Activated CD8-positive, alpha-beta T cell treated with anti-CD3 and anti-CD28 coated beads, Interleukin-2, amount 10 ng/mL, durations not matched to agents 7 days and 5 days (primary cell): ENCODE measurements around the gene ANKRD36B. TPM values are rescaled to one million over a fixed set of nuclear protein-coding genes. Genes with fewer than 3 reads are reported as not detected.
"Not testable (repeated sequence)": the region's sequence is repeated elsewhere in the genome, so short reads cannot be mapped to it uniquely, and the experiment has no call there.

Source experiments
- ATAC-seq: fragments of 150-1000 bp; cut with Tn5 transposase; one replicate; pipeline ENCODE4 v1.10.0; 2021; ENCODE audit warnings: moderate library complexity
- CTCF ChIA-PET: fragments of 350-600 bp; sonication (Branson Sonifier 250); formaldehyde crosslinking; loops from one replicate; lab custom pipeline; 2021; ENCODE audit warnings: antibody characterized with exemption; lab: Charles Lee
- POLR2A ChIA-PET: fragments of 350-600 bp; sonication (Branson Sonifier 250); formaldehyde crosslinking; loops from one replicate; lab custom pipeline; 2021; ENCODE audit warnings: antibody characterized with exemption; lab: Charles Lee
- DNase-seq: peaks from one replicate; pipeline ENCODE4 v3.0.0-alpha.2; 2020
- H3K27ac Mint-ChIP-seq: one replicate; pipeline ENCODE4 v1.8.0; 2021; ENCODE audit warnings: mild to moderate bottlenecking, mixed read lengths
- H3K27me3 Mint-ChIP-seq: one replicate; pipeline ENCODE4 v1.8.0; 2021; ENCODE audit warnings: low read depth, mixed read lengths
- H3K36me3 Mint-ChIP-seq: one replicate; pipeline ENCODE4 v1.8.0; 2021; ENCODE audit warnings: low read depth, mixed read lengths
- H3K4me1 Mint-ChIP-seq: one replicate; pipeline ENCODE4 v1.8.0; 2021; ENCODE audit warnings: low read depth, mixed read lengths
- H3K4me3 Mint-ChIP-seq: one replicate; pipeline ENCODE4 v1.8.0; 2021; ENCODE audit warnings: mild to moderate bottlenecking, mixed read lengths
- H3K9me3 Mint-ChIP-seq: one replicate; pipeline ENCODE4 v1.8.0; 2022; ENCODE audit warnings: mixed read lengths; ENCODE audit not compliant: insufficient read depth
- total RNA-seq, 2 experiments: library from RNA; stranded (reverse); gene quantifications; one replicate each; pipeline ENCODE4 v1.2.3, GENCODE V29; 2021

The ANKRD36B gene
- total RNA-seq, 2 experiments from 2014 or later: 51.3 to 59.2 TPM

DNA sequence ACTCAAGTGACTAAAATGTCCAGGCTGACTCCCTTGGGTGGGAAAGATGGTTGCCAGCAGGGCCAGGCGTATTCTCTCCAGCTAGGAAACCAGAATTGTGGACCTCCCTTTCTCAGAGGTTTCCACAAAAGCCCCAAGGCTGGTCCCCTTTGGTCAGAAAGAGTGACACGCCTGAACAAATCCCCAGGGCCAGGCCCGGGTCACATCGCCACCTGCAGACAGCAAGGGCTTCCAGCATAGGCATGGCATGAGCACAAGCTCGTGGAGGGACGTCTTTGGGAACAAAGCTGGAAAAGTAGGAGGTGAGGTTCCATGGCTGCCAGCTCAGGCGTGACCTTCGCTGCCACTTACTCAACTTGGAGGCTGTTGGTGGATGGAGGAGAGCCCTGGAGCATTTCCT is 15.4 kb upstream of the ANKRD36B start:
- H3K27me3 Mint-ChIP-seq, H3K4me1 Mint-ChIP-seq, DNase-seq, POLR2A ChIA-PET, CTCF ChIA-PET, H3K27ac Mint-ChIP-seq, ATAC-seq, H3K4me3 Mint-ChIP-seq, H3K36me3 Mint-ChIP-seq, H3K9me3 Mint-ChIP-seq: not testable (repeated sequence)

GRCh38 chr2:97601537-97601936 is 11.9 kb upstream of the ANKRD36B start:
- H3K27me3 Mint-ChIP-seq: peaks cover 29% of the 10 kb centered on the region
- not testable (repeated sequence) for H3K9me3 Mint-ChIP-seq, ATAC-seq

DNA sequence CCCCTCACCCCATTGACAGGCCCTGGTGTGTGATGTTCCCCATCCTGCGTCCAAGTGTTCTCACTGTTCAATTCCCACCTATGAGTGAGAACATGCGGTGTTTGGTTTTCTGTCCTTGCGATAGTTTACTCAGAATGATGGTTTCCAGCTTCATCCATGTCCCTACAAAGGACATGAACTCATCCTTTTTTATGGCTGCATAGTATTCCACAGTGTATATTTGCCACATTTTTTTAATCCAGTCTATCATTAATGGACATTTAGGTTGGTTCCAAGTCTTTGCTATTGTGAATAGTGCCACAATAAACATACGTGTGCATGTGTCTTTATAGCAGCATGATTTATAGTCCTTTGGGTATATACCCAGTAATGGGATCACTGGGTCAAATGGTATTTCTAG is 6.5 kb upstream of the ANKRD36B start:
- CTCF ChIA-PET, ATAC-seq: not testable (repeated sequence)
- H3K27me3 Mint-ChIP-seq: peaks cover 40% of the 10 kb centered on the region

More at GRCh38 chr2:97601537-97601936, 11.9 kb upstream of the ANKRD36B start:
- POLR2A ChIA-PET, H3K27ac Mint-ChIP-seq, H3K4me1 Mint-ChIP-seq, CTCF ChIA-PET, H3K36me3 Mint-ChIP-seq, H3K4me3 Mint-ChIP-seq, DNase-seq: not testable (repeated sequence)

DNA sequence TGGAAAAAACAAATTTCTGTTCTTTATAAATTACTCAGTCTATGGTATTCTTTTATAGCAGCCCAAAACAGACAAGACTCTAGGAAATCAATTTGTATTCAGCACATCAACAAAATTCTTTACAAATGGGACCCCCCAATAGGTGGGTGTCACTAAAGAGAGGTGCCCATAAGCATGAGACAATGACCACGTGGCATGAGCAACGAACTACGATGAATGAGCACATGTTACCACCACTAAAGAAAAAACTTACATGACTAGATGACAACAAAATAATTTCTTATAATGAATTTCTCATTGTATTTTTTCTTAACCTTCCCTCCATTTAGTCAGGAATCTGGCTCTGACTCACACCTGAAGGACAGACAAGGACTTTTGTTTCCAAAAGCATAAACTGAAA is 3.8 kb upstream of the ANKRD36B start:
- H3K9me3 Mint-ChIP-seq, POLR2A ChIA-PET, H3K4me1 Mint-ChIP-seq, ATAC-seq, H3K36me3 Mint-ChIP-seq, H3K27ac Mint-ChIP-seq, H3K4me3 Mint-ChIP-seq, CTCF ChIA-PET, DNase-seq: not testable (repeated sequence)
- H3K27me3 Mint-ChIP-seq: peaks cover 21% of the 10 kb centered on the region

More for the DNA sequence above, 6.5 kb upstream of the ANKRD36B start:
- POLR2A ChIA-PET, H3K27ac Mint-ChIP-seq, H3K36me3 Mint-ChIP-seq, DNase-seq, H3K9me3 Mint-ChIP-seq, H3K4me3 Mint-ChIP-seq, H3K4me1 Mint-ChIP-seq: not testable (repeated sequence)

GRCh38 chr2:97590515-97591394 is 1.1 kb upstream of the ANKRD36B start:
- peak; percentile 88 for DNase-seq
- not testable (repeated sequence) for H3K27me3 Mint-ChIP-seq, H3K36me3 Mint-ChIP-seq, H3K9me3 Mint-ChIP-seq, H3K4me1 Mint-ChIP-seq
- peak overlapping the region; percentile 91 for H3K27ac Mint-ChIP-seq
- ChIA-PET POLR2A (interaction anchor here (0.6 to 2.3 kb wide), 8 partner anchors 55 to 122 kb away, joined by 3 to 8 read pairs (median 6); partner anchors contain the start of genes COX5B and ZAP70), CTCF (interaction anchor here (0.6 to 3.3 kb wide), 30 partner anchors 12 to 795 kb away, joined by 3 to 176 read pairs (median 4); partner anchors contain the start of genes ACTR1B, COX5B and ZAP70)
- H3K4me3 Mint-ChIP-seq: peak overlapping the region; percentile 79
- ATAC-seq: peak; percentile 75

DNA sequence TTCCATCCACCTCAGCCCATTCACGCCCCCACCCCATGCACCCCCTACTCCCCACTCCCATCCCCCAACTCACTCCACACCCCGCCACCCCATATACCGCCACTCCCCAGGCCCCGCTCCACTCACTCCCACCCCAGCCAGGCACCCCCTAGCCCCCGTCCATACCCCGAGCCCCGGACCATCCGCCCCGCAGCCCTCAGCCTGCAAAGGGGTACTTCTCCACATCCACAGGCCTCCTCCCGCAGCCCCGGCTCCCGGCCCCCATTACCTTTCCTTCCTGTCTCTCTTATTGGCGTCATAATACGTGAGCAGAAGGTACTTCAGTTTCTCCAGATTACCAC is 450 bp downstream of the ANKRD36B start:
- ChIA-PET POLR2A (interaction anchor here (0.5 to 2.3 kb wide), 4 partner anchors 57 to 124 kb away, joined by 3 to 8 read pairs (median 5); partner anchors contain the start of genes ACTR1B, COX5B and ZAP70), CTCF (interaction anchor here (2.5 to 3.3 kb wide), 2 partner anchors 74 to 109 kb away, joined by 43 to 176 read pairs; partner anchors contain the start of gene ACTR1B)
- not testable (repeated sequence) for H3K4me1 Mint-ChIP-seq, H3K36me3 Mint-ChIP-seq, H3K9me3 Mint-ChIP-seq, ATAC-seq, H3K27me3 Mint-ChIP-seq, DNase-seq
- Mint-ChIP-seq H3K4me3 (peak overlapping the region; percentile 100), H3K27ac (peak overlapping the region; percentile 99)

DNA sequence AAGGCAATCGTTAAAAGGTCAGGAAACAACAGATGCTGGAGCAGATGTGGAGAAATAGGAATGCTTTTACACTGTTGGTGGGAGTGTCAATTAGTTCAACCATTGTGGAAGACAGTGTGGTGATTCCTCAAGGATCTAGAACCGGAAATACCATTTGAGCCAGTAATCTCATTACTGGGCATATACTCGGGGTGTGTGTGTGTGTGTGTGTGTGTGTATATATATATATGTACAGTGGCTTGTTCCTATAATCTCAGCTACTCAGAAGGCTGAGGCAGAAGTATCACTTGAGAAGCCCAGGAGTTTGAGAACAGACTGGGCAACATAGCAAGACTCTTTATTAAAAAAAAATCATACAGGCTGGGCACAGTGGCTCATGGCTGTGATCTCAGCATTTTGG is 24.0 kb downstream of the ANKRD36B start:
- DNase-seq, H3K4me3 Mint-ChIP-seq, POLR2A ChIA-PET, H3K27ac Mint-ChIP-seq, H3K9me3 Mint-ChIP-seq, CTCF ChIA-PET, H3K27me3 Mint-ChIP-seq, ATAC-seq, H3K4me1 Mint-ChIP-seq: not testable (repeated sequence)
- H3K36me3 Mint-ChIP-seq: peaks cover 16% of the 10 kb centered on the region

GRCh38 chr2:97552406-97552805 is 37.3 kb downstream of the ANKRD36B start:
- H3K4me3 Mint-ChIP-seq, POLR2A ChIA-PET, CTCF ChIA-PET, H3K4me1 Mint-ChIP-seq, ATAC-seq, H3K27ac Mint-ChIP-seq, DNase-seq, H3K9me3 Mint-ChIP-seq, H3K27me3 Mint-ChIP-seq: not testable (repeated sequence)
- H3K36me3 Mint-ChIP-seq: peaks cover 46% of the 10 kb centered on the region

GRCh38 chr2:97550498-97550897 is 39.2 kb downstream of the ANKRD36B start:
- H3K27ac Mint-ChIP-seq, H3K9me3 Mint-ChIP-seq, H3K27me3 Mint-ChIP-seq, CTCF ChIA-PET, DNase-seq, H3K4me3 Mint-ChIP-seq, POLR2A ChIA-PET, H3K4me1 Mint-ChIP-seq, ATAC-seq: not testable (repeated sequence)
- peaks cover 47% of the 10 kb centered on the region for H3K36me3 Mint-ChIP-seq

DNA sequence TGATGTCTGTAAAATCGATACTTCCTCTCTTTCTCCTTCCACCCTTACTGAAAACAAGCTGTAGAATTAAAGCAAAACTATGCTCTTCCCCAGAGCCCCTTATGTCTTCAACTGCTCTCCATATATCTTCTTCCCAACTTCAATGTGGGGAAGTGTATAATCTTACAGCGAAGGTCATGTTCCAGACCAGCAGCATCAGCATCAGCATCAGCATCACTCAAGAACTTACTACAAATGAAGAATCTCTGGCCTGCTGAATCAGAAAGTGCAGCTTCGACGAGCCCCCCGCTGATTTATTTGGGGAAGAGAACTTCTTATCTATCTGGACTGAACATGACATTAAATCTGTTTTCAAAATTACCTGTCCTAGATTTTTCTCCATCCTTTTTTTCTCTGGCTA is 40.6 kb downstream of the ANKRD36B start:
- H3K36me3 Mint-ChIP-seq: peaks cover 37% of the 10 kb centered on the region
- DNase-seq, H3K9me3 Mint-ChIP-seq, H3K27me3 Mint-ChIP-seq, H3K4me1 Mint-ChIP-seq, H3K27ac Mint-ChIP-seq, ATAC-seq, POLR2A ChIA-PET, CTCF ChIA-PET, H3K4me3 Mint-ChIP-seq: not testable (repeated sequence)

GRCh38 chr2:97548536-97548935 is 41.1 kb downstream of the ANKRD36B start:
- H3K4me3 Mint-ChIP-seq, POLR2A ChIA-PET, H3K27me3 Mint-ChIP-seq, H3K27ac Mint-ChIP-seq, ATAC-seq, CTCF ChIA-PET, DNase-seq, H3K9me3 Mint-ChIP-seq, H3K4me1 Mint-ChIP-seq: not testable (repeated sequence)
- peaks cover 33% of the 10 kb centered on the region for H3K36me3 Mint-ChIP-seq

GRCh38 chr2:97546711-97547110 is 43.0 kb downstream of the ANKRD36B start:
- Mint-ChIP-seq H3K27me3 (no peaks in the 10 kb centered on the region), H3K4me3 (no peak overlapping the region), H3K36me3 (peaks cover 25% of the 10 kb centered on the region), H3K4me1 (peaks cover 2% of the 10 kb centered on the region), H3K9me3 (no peaks in the 10 kb centered on the region), H3K27ac (no peak overlapping the region)
- DNase-seq (no peak), ATAC-seq (no peak)
- POLR2A ChIA-PET: no interaction called here
- CTCF ChIA-PET: no interaction called here
